Measurements from ENCODE around the gene GABARAP. TPM values are rescaled to one million over a fixed set of nuclear protein-coding genes. Genes with fewer than 3 reads are reported as not detected.

GABARAP gene
- total RNA-seq, 2 donors from 2014 or later: 212 to 247 TPM

DNA sequence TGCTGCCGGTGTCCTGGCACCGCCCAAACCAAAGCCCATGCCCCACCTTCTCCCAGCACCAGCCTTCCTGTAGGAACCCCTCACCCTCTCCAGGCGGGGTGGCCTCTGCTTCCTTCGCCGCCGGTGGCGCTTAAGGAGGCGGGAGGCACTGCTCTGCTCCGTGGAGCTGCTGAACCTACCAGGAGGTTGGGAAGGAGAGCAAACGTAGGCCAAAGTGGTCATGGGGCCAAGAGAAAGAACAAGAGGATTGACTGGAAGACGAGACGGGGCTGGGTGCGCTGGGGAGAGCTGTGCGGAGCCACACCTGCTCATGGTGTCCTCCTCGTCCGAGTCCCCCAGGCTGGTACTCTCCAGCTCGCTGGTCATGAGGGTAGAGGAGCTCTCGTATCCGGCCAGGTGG, 12.7 kb downstream of the GABARAP start:
- ATAC-seq: no peak
- H3K36me3 Mint-ChIP-seq (ENCODE audit: low read depth): peaks cover 3% of the 10 kb centered on the region
- H3K27ac Mint-ChIP-seq: peak overlapping the region; percentile 37
- H3K4me1 Mint-ChIP-seq: peaks cover 26% of the 10 kb centered on the region
- H3K4me3 Mint-ChIP-seq: no peak overlapping the region
- H3K9me3 ChIP-seq (ENCODE audit: control insufficient read depth, low read length, poor library complexity, severe bottlenecking): no peaks in the 10 kb centered on the region
- H3K27me3 Mint-ChIP-seq: no peaks in the 10 kb centered on the region
- DNase-seq: no peak

- H3K27me3 Mint-ChIP-seq: no peaks in the 10 kb centered on the region
- ATAC-seq (no peak), DNase-seq (no peak)
- no peak overlapping the region for H3K4me3 Mint-ChIP-seq
- peaks cover 4% of the 10 kb centered on the region for H3K36me3 Mint-ChIP-seq (ENCODE audit: low read depth)
- no peaks in the 10 kb centered on the region for H3K9me3 ChIP-seq (ENCODE audit: control insufficient read depth, low read length, poor library complexity, severe bottlenecking)
- H3K4me1 Mint-ChIP-seq: peaks cover 23% of the 10 kb centered on the region
- peak overlapping the region; percentile 37 for H3K27ac Mint-ChIP-seq
Measured at GRCh38 chr17:7228920-7229319, 13.3 kb downstream of the GABARAP start.

GRCh38 chr17:7226721-7227710, 15.2 kb downstream of the GABARAP start:
- Mint-ChIP-seq H3K27ac (peak overlapping the region; percentile 43), H3K36me3 (ENCODE audit: low read depth) (peaks cover 4% of the 10 kb centered on the region)

GRCh38 chr17:7225711-7226331, 16.4 kb downstream of the GABARAP start:
- no peaks in the 10 kb centered on the region for H3K27me3 Mint-ChIP-seq
- peaks cover 3% of the 10 kb centered on the region for H3K36me3 Mint-ChIP-seq (ENCODE audit: low read depth)
- ATAC-seq (no peak), DNase-seq (no peak)
- H3K4me3 Mint-ChIP-seq: no peak overlapping the region
- no peaks in the 10 kb centered on the region for H3K9me3 ChIP-seq (ENCODE audit: control insufficient read depth, low read length, poor library complexity, severe bottlenecking)
- no peak overlapping the region for H3K27ac Mint-ChIP-seq
- H3K4me1 Mint-ChIP-seq: peaks cover 13% of the 10 kb centered on the region

More at GRCh38 chr17:7226721-7227710, 15.2 kb downstream of the GABARAP start:
- DNase-seq: no peak
- no peaks in the 10 kb centered on the region for H3K9me3 ChIP-seq (ENCODE audit: control insufficient read depth, low read length, poor library complexity, severe bottlenecking)
- H3K4me1 Mint-ChIP-seq: peaks cover 7% of the 10 kb centered on the region
- no peak overlapping the region for H3K4me3 Mint-ChIP-seq
- ATAC-seq: no peak
- H3K27me3 Mint-ChIP-seq: no peaks in the 10 kb centered on the region

- no peak overlapping the region for H3K27ac Mint-ChIP-seq
- DNase-seq (no peak), ATAC-seq (no peak)
- H3K36me3 Mint-ChIP-seq (ENCODE audit: low read depth): peaks cover 3% of the 10 kb centered on the region
- peaks cover 18% of the 10 kb centered on the region for H3K4me1 Mint-ChIP-seq
- H3K4me3 Mint-ChIP-seq: no peak overlapping the region
- H3K27me3 Mint-ChIP-seq: no peaks in the 10 kb centered on the region
- no peaks in the 10 kb centered on the region for H3K9me3 ChIP-seq (ENCODE audit: control insufficient read depth, low read length, poor library complexity, severe bottlenecking)
Measured at GRCh38 chr17:7224661-7225111, 17.6 kb downstream of the GABARAP start.

DNA sequence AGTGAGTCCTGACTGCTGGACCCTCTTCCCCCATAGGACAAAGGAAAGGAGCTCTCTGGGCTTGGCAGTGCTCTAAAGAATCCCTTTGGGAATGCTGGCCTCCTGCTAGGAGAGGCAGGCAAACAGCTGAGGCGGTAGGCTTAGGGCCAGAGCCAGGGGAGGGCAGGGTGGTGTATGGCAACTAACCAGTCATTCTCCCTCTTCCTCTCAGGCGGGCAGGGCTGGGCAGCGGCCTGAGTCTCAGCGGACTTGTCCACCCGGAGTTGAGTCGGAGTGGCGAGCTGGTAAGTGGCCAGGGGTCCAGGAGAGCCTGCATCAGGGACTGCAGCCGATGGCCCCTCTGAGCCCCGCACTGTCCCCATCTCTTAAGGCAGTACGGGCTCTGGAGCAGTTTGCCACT, 18.1 kb downstream of the GABARAP start:
- Mint-ChIP-seq H3K27me3 (no peaks in the 10 kb centered on the region), H3K4me3 (no peak overlapping the region), H3K4me1 (peaks cover 22% of the 10 kb centered on the region), H3K27ac (no peak overlapping the region), H3K36me3 (ENCODE audit: low read depth) (peaks cover 3% of the 10 kb centered on the region)
- H3K9me3 ChIP-seq (ENCODE audit: control insufficient read depth, low read length, poor library complexity, severe bottlenecking): no peaks in the 10 kb centered on the region
- ATAC-seq: no peak
- DNase-seq: no peak

DNA sequence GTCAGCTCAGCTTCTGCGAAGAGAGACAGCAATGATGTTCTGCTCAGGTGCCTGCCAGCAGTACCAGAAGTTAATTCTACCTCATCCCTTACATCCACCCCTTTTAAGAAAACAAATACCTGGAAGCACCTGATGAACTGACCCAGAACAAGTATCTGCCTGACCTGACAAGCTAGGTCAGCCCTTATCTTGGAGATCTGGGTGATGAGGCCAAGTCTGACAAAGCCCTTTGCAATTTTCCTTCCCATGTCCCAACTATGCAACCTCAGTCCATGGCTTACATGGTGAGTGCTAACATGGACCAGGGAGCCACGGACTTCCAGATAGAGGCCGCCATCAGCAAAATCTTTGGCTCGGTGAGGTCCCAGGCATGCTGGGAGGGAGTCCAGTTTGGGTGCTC, 18.9 kb downstream of the GABARAP start:
- Mint-ChIP-seq H3K4me1 (peaks cover 26% of the 10 kb centered on the region), H3K4me3 (no peak overlapping the region), H3K27ac (no peak overlapping the region), H3K27me3 (no peaks in the 10 kb centered on the region), H3K36me3 (ENCODE audit: low read depth) (peaks cover 3% of the 10 kb centered on the region)
- ATAC-seq (no peak), DNase-seq (no peak)
- no peaks in the 10 kb centered on the region for H3K9me3 ChIP-seq (ENCODE audit: control insufficient read depth, low read length, poor library complexity, severe bottlenecking)

DNA sequence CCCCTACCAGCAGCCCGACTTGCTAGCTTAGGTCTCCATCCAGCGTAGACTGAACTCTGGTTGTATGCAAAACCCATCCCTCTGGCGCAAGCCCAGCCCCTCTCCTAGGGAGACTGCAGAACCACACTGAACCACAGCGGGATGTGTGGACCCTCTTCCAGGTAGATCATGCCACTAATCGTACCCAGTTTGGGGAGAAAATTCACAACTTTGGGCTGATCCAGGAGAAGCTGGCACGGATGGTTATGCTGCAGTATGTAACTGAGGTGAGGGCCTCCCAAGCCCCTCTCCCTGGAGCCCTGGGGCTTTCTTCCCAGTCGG, 19.3 kb downstream of the GABARAP start:
- Mint-ChIP-seq H3K27ac (no peak overlapping the region), H3K36me3 (ENCODE audit: low read depth) (peaks cover 3% of the 10 kb centered on the region), H3K4me3 (no peak overlapping the region), H3K27me3 (no peaks in the 10 kb centered on the region), H3K4me1 (peaks cover 24% of the 10 kb centered on the region)
- H3K9me3 ChIP-seq (ENCODE audit: control insufficient read depth, low read length, poor library complexity, severe bottlenecking): no peaks in the 10 kb centered on the region
- ATAC-seq (no peak), DNase-seq (no peak)

DNA sequence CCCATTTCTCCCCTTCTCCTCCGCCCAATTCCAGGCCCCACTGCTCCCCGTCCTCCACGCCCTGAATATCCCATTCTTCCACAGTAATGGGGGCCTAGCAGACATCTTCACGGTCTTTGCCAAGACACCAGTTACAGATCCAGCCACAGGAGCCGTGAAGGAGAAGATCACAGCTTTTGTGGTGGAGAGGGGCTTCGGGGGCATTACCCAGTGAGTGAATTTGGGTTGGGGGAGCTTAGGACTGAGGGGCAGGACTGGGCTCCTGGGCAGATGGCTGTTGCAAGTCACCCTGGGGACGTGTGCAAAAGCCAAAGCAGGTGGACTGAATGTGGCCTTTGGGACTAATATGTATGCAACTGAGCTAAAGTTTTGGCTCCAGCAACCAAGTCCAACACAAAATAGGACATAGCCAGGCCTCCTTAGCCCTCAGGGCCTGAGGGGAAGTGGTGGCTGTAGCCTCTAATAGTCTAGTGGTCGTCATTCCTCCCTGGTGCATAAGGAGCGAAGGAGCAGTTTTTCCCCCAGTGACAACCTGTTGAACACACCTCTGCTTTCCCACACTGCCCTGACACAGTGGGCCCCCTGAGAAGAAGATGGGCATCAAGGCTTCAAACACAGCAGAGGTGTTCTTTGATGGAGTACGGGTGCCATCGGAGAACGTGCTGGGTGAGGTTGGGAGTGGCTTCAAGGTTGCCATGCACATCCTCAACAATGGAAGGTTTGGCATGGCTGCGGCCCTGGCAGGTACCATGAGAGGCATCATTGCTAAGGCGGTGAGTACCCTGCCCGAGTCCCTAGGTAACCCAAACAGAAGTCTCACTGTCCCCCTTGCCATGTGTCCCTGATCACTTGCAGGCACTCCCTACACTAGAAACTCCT, 19.9 kb downstream of the GABARAP start:
- H3K9me3 ChIP-seq (ENCODE audit: control insufficient read depth, low read length, poor library complexity, severe bottlenecking): no peaks in the 10 kb centered on the region
- Mint-ChIP-seq H3K4me3 (no peak overlapping the region), H3K36me3 (ENCODE audit: low read depth) (peaks cover 3% of the 10 kb centered on the region), H3K27ac (no peak overlapping the region), H3K27me3 (no peaks in the 10 kb centered on the region), H3K4me1 (peaks cover 27% of the 10 kb centered on the region)
- no peak for DNase-seq
- no peak for ATAC-seq

GRCh38 chr17:7221278-7222092, 20.8 kb downstream of the GABARAP start:
- Mint-ChIP-seq H3K4me3 (peak overlapping the region; percentile 96), H3K27me3 (no peaks in the 10 kb centered on the region), H3K27ac (peak overlapping the region; percentile 91), H3K36me3 (ENCODE audit: low read depth) (peaks cover 3% of the 10 kb centered on the region), H3K4me1 (peaks cover 31% of the 10 kb centered on the region)
- no peaks in the 10 kb centered on the region for H3K9me3 ChIP-seq (ENCODE audit: control insufficient read depth, low read length, poor library complexity, severe bottlenecking)
- ATAC-seq: no peak
- DNase-seq: no peak

DNA sequence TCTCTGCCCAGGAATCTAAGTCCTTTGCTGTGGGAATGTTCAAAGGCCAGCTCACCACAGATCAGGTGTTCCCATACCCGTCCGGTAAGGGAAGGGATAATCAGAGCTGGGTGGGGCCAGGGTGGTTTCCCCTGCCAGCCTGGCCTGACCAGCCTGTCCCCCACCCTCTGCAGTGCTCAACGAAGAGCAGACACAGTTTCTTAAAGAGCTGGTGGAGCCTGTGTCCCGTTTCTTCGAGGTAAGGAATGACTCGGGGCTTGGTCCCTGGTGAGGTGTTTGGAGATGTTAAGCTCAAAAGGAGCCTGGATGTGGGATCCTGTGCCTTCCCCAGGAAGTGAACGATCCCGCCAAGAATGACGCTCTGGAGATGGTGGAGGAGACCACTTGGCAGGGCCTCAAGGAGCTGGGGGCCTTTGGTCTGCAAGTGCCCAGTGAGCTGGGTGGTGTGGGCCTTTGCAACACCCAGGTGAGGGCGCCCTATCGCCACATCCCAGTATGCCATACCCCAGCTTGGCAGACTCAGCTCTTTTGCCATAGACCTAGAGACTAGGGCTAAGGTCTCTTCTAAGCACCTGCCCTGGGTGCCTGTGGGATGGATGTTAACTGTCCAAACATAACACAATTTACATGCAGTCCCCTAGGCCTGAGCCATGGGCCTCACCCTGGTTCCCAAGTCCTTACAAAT, 21.5 kb downstream of the GABARAP start:
- H3K36me3 Mint-ChIP-seq (ENCODE audit: low read depth): peaks cover 3% of the 10 kb centered on the region
- peak overlapping the region; percentile 96 for H3K4me3 Mint-ChIP-seq
- ATAC-seq (peak; percentile 66), DNase-seq (peak; percentile 28 to 53 (median 37))
- H3K27me3 Mint-ChIP-seq: no peaks in the 10 kb centered on the region
- H3K4me1 Mint-ChIP-seq: peaks cover 36% of the 10 kb centered on the region
- H3K27ac Mint-ChIP-seq: peak overlapping the region; percentile 91
- H3K9me3 ChIP-seq (ENCODE audit: control insufficient read depth, low read length, poor library complexity, severe bottlenecking): no peaks in the 10 kb centered on the region

All from T-helper 17 cell (primary cell).